T-helper 17 cell (primary cell): ENCODE data around the gene SCYGR4. TPM values are rescaled to one million over a fixed set of nuclear protein-coding genes. Genes with fewer than 3 reads are reported as not detected.

Source experiments
- ATAC-seq: fragments of 150-1000 bp; cut with Tn5 transposase; 2 replicates; pipeline ENCODE4 v1.10.0; 2021; ENCODE audit warnings: mild to moderate bottlenecking, moderate library complexity
- DNase-seq, 3 donors: peaks; one replicate each; pipeline versions ENCODE4 v3.0.0 to v3.0.0-alpha.2; 2020 to 2021
- H3K9me3 ChIP-seq: one replicate; pipeline ENCODE4 v1.7.0; 2013; ENCODE audit warnings: low read length, mild to moderate bottlenecking; ENCODE audit not compliant: control insufficient read depth, poor library complexity, severe bottlenecking
- H3K27ac Mint-ChIP-seq: one replicate; pipeline ENCODE4 v1.8.0; 2022; ENCODE audit warnings: mild to moderate bottlenecking, moderate library complexity, mixed read lengths
- H3K27me3 Mint-ChIP-seq: one replicate; pipeline ENCODE4 v1.8.0; 2022; ENCODE audit warnings: mixed read lengths
- H3K36me3 Mint-ChIP-seq: one replicate; pipeline ENCODE4 v1.8.0; 2022; ENCODE audit warnings: low read depth, mixed read lengths
- H3K4me1 Mint-ChIP-seq: one replicate; pipeline ENCODE4 v1.8.0; 2022; ENCODE audit warnings: mild to moderate bottlenecking, mixed read lengths
- H3K4me3 Mint-ChIP-seq: one replicate; pipeline ENCODE4 v1.8.0; 2022; ENCODE audit warnings: mild to moderate bottlenecking, moderate library complexity, mixed read lengths
- total RNA-seq, 4 donors: library from RNA in 2 of 4; stranded (reverse) in 2 of 4; gene quantifications; one replicate each; pipeline ENCODE4 v1.2.3 and lab custom pipeline; 2022 to 2026

SCYGR4 gene
- under 1 TPM in 1 of 2 donors, not detected in 1; 0.99 TPM for total RNA-seq
- total RNA-seq (lab: John Stamatoyannopoulos, UW): 0 reads per million in 2 donors

GRCh38 chr2:227617316-227618230 is at the start of gene SCYGR4:
TSS of gene SCYGR4 (plus strand) at chr2:227617498. CDS start at chr2:227617498, 0 bp downstream.
- no peak for DNase-seq
- no peak for ATAC-seq
- peaks cover 4% of the 10 kb centered on the region for H3K36me3 Mint-ChIP-seq
- H3K27me3 Mint-ChIP-seq: peaks cover 34% of the 10 kb centered on the region
- peak within 1 kb of the TSS; percentile 28 for H3K4me3 Mint-ChIP-seq
- no peaks in the 10 kb centered on the region for H3K9me3 ChIP-seq
- no peak within 1 kb of the TSS for H3K27ac Mint-ChIP-seq
- H3K4me1 Mint-ChIP-seq: no peaks in the 10 kb centered on the region

GRCh38 chr2:227568852-227569169 is 48.5 kb upstream of the SCYGR4 start:
- H3K4me1 Mint-ChIP-seq: peaks cover 14% of the 10 kb centered on the region
- H3K4me3 Mint-ChIP-seq: no peak overlapping the region
- DNase-seq (no peak), ATAC-seq (no peak)
- no peaks in the 10 kb centered on the region for H3K27me3 Mint-ChIP-seq
- peaks cover 5% of the 10 kb centered on the region for H3K36me3 Mint-ChIP-seq
- no peaks in the 10 kb centered on the region for H3K9me3 ChIP-seq
- H3K27ac Mint-ChIP-seq: no peak overlapping the region

- peaks cover 6% of the 10 kb centered on the region for H3K27me3 Mint-ChIP-seq
These were observed 46.7 kb upstream of the SCYGR4 start for GRCh38 chr2:227570615-227571014.

GRCh38 chr2:227576110-227576509 is 41.2 kb upstream of the SCYGR4 start:
- H3K27me3 Mint-ChIP-seq: peaks cover 47% of the 10 kb centered on the region
- peaks cover 3% of the 10 kb centered on the region for H3K36me3 Mint-ChIP-seq
- ATAC-seq (no peak), DNase-seq (no peak)
- no peak overlapping the region for H3K4me3 Mint-ChIP-seq
- no peak overlapping the region for H3K27ac Mint-ChIP-seq
- H3K9me3 ChIP-seq: no peaks in the 10 kb centered on the region
- no peaks in the 10 kb centered on the region for H3K4me1 Mint-ChIP-seq

More at GRCh38 chr2:227570615-227571014, 46.7 kb upstream of the SCYGR4 start:
- DNase-seq (no peak), ATAC-seq (no peak)
- Mint-ChIP-seq H3K4me1 (peaks cover 8% of the 10 kb centered on the region), H3K27ac (peak overlapping the region; percentile 65), H3K36me3 (no peaks in the 10 kb centered on the region), H3K4me3 (no peak overlapping the region)
- H3K9me3 ChIP-seq: no peaks in the 10 kb centered on the region

GRCh38 chr2:227576812-227577211 is 40.5 kb upstream of the SCYGR4 start:
- peaks cover 3% of the 10 kb centered on the region for H3K36me3 Mint-ChIP-seq
- no peak overlapping the region for H3K4me3 Mint-ChIP-seq
- no peak overlapping the region for H3K27ac Mint-ChIP-seq
- ATAC-seq: no peak
- H3K4me1 Mint-ChIP-seq: no peaks in the 10 kb centered on the region
- H3K27me3 Mint-ChIP-seq: peaks cover 50% of the 10 kb centered on the region
- no peaks in the 10 kb centered on the region for H3K9me3 ChIP-seq
- no peak for DNase-seq

GRCh38 chr2:227577555-227577954 is 39.7 kb upstream of the SCYGR4 start:
- no peak for DNase-seq
- no peaks in the 10 kb centered on the region for H3K4me1 Mint-ChIP-seq
- peaks cover 50% of the 10 kb centered on the region for H3K27me3 Mint-ChIP-seq
- ATAC-seq: no peak
- H3K36me3 Mint-ChIP-seq: peaks cover 3% of the 10 kb centered on the region
- H3K9me3 ChIP-seq: no peaks in the 10 kb centered on the region
- no peak overlapping the region for H3K4me3 Mint-ChIP-seq
- H3K27ac Mint-ChIP-seq: no peak overlapping the region

GRCh38 chr2:227578642-227579041 is 38.7 kb upstream of the SCYGR4 start:
- ATAC-seq: no peak
- H3K9me3 ChIP-seq: no peaks in the 10 kb centered on the region
- Mint-ChIP-seq H3K27me3 (peaks cover 50% of the 10 kb centered on the region), H3K36me3 (peaks cover 4% of the 10 kb centered on the region), H3K27ac (no peak overlapping the region), H3K4me3 (no peak overlapping the region), H3K4me1 (no peaks in the 10 kb centered on the region)
- no peak for DNase-seq

GRCh38 chr2:227579791-227580190 is 37.5 kb upstream of the SCYGR4 start:
- Mint-ChIP-seq H3K36me3 (peaks cover 6% of the 10 kb centered on the region), H3K4me1 (no peaks in the 10 kb centered on the region), H3K27me3 (peaks cover 53% of the 10 kb centered on the region), H3K4me3 (no peak overlapping the region), H3K27ac (no peak overlapping the region)
- H3K9me3 ChIP-seq: no peaks in the 10 kb centered on the region
- DNase-seq (no peak), ATAC-seq (no peak)

GRCh38 chr2:227582369-227582768 is 34.9 kb upstream of the SCYGR4 start:
- Mint-ChIP-seq H3K4me3 (no peak overlapping the region), H3K27ac (no peak overlapping the region), H3K36me3 (peaks cover 6% of the 10 kb centered on the region), H3K4me1 (no peaks in the 10 kb centered on the region), H3K27me3 (peaks cover 49% of the 10 kb centered on the region)
- ATAC-seq: no peak
- DNase-seq: no peak
- H3K9me3 ChIP-seq: no peaks in the 10 kb centered on the region

GRCh38 chr2:227592694-227593387 is 24.5 kb upstream of the SCYGR4 start:
- H3K9me3 ChIP-seq: no peaks in the 10 kb centered on the region
- Mint-ChIP-seq H3K4me1 (peaks cover 2% of the 10 kb centered on the region), H3K4me3 (no peak overlapping the region), H3K27me3 (peaks cover 43% of the 10 kb centered on the region), H3K36me3 (no peaks in the 10 kb centered on the region), H3K27ac (no peak overlapping the region)
- ATAC-seq (no peak), DNase-seq (no peak)

- ATAC-seq: no peak
These were observed 21.5 kb upstream of the SCYGR4 start for GRCh38 chr2:227595797-227596196.

GRCh38 chr2:227597036-227597435 is 20.3 kb upstream of the SCYGR4 start:
- Mint-ChIP-seq H3K4me3 (no peak overlapping the region), H3K36me3 (no peaks in the 10 kb centered on the region), H3K27ac (no peak overlapping the region), H3K4me1 (peaks cover 2% of the 10 kb centered on the region), H3K27me3 (peaks cover 57% of the 10 kb centered on the region)
- H3K9me3 ChIP-seq: no peaks in the 10 kb centered on the region
- no peak for DNase-seq
- no peak for ATAC-seq

More at GRCh38 chr2:227595797-227596196, 21.5 kb upstream of the SCYGR4 start:
- Mint-ChIP-seq H3K27me3 (peaks cover 45% of the 10 kb centered on the region), H3K4me1 (peaks cover 2% of the 10 kb centered on the region), H3K36me3 (no peaks in the 10 kb centered on the region), H3K27ac (no peak overlapping the region), H3K4me3 (no peak overlapping the region)
- DNase-seq: no peak
- no peaks in the 10 kb centered on the region for H3K9me3 ChIP-seq

- no peak for ATAC-seq
- Mint-ChIP-seq H3K36me3 (no peaks in the 10 kb centered on the region), H3K27ac (no peak overlapping the region), H3K4me3 (no peak overlapping the region), H3K27me3 (peaks cover 58% of the 10 kb centered on the region), H3K4me1 (peaks cover under 1% of the 10 kb centered on the region)
- DNase-seq: no peak
- no peaks in the 10 kb centered on the region for H3K9me3 ChIP-seq
These were observed 19.3 kb upstream of the SCYGR4 start for GRCh38 chr2:227597998-227598397.
